Measurements from ENCODE around the gene MYORG. TPM values are rescaled to one million over a fixed set of nuclear protein-coding genes. Genes with fewer than 3 reads are reported as not detected.

MYORG gene
- total RNA-seq, 1 donor from 2014 or later = 94.5 TPM

- DNase-seq (ENCODE audit: low spot score) = no peak
These were observed 42.9 kb downstream of the MYORG start for GRCh38 chr9:34333836-34334235.

- peak; percentile 30 for DNase-seq (ENCODE audit: low spot score)
These were observed 44.4 kb downstream of the MYORG start for GRCh38 chr9:34332076-34332964.

- DNase-seq (ENCODE audit: low spot score) = no peak
These were observed 45.5 kb downstream of the MYORG start for GRCh38 chr9:34331196-34331595.

- DNase-seq (ENCODE audit: low spot score) = peak; percentile 99
These were observed 47.5 kb downstream of the MYORG start, which contains the start of the genes KIF24 and NUDT2 for GRCh38 chr9:34328987-34329832. Gene KIF24, minus strand, starts transcription at chr9:34329268. Its CDS starts 17,922 bp downstream, at chr9:34311346. Gene NUDT2, plus strand, starts transcription at chr9:34329569. Its CDS starts 9,471 bp downstream, at chr9:34339040.

GRCh38 chr9:34328500-34328986, 48.2 kb downstream of the MYORG start:
- no peak for DNase-seq (ENCODE audit: low spot score)

- no peak for DNase-seq (ENCODE audit: low spot score)
These were observed 50.0 kb downstream of the MYORG start for GRCh38 chr9:34326690-34327089.

- DNase-seq (ENCODE audit: low spot score) = no peak
These were observed 53.7 kb downstream of the MYORG start for GRCh38 chr9:34322899-34323591.

- DNase-seq (ENCODE audit: low spot score) = no peak
These were observed 55.2 kb downstream of the MYORG start for GRCh38 chr9:34321451-34321850.

- no peak for DNase-seq (ENCODE audit: low spot score)
These were observed 58.4 kb downstream of the MYORG start for GRCh38 chr9:34318163-34318790.

GRCh38 chr9:34317436-34317835, 59.3 kb downstream of the MYORG start:
- no peak for DNase-seq (ENCODE audit: low spot score)

Other genes starting within 250 kb of the MYORG start
- gene UBAP1, start 197.9 kb downstream of the MYORG start, total RNA-seq = 45.2 TPM
- gene KIF24, start 47.6 kb downstream of the MYORG start, total RNA-seq = 1.9 TPM
- 25.5 TPM for gene NUDT2, start 47.3 kb downstream of the MYORG start, total RNA-seq
- gene FAM219A, start 81.7 kb upstream of the MYORG start, total RNA-seq = 24.0 TPM
- 0.52 TPM for gene DNAI1, start 81.9 kb upstream of the MYORG start, total RNA-seq
- gene ENHO, start 146.1 kb upstream of the MYORG start, total RNA-seq = 1.7 TPM
- 23.0 TPM for gene CNTFR, start 212.8 kb upstream of the MYORG start, total RNA-seq
- 28.7 TPM for gene RPP25L, start 235.2 kb upstream of the MYORG start, total RNA-seq
- gene DCTN3, start 243.6 kb upstream of the MYORG start, total RNA-seq = 81.9 TPM